Daoy (cell line): ENCODE data around the gene SLC1A2. TPM values are rescaled to one million over a fixed set of nuclear protein-coding genes. Genes with fewer than 3 reads are reported as not detected.

Experiments
- DNase-seq: peaks from one replicate; pipeline ENCODE4 v3.0.0-alpha.2; 2015; ENCODE audit warnings: low read depth
- total RNA-seq: library from RNA; depleted of rRNA; stranded (reverse); fragments of >200 nt; shearing (Covaris generic); gene quantifications from 2 replicates; pipeline ENCODE4 v1.2.3, GENCODE V29; 2014

Gene SLC1A2
- total RNA-seq, 1 experiment from 2014 or later, result 0.17 TPM

DNA sequence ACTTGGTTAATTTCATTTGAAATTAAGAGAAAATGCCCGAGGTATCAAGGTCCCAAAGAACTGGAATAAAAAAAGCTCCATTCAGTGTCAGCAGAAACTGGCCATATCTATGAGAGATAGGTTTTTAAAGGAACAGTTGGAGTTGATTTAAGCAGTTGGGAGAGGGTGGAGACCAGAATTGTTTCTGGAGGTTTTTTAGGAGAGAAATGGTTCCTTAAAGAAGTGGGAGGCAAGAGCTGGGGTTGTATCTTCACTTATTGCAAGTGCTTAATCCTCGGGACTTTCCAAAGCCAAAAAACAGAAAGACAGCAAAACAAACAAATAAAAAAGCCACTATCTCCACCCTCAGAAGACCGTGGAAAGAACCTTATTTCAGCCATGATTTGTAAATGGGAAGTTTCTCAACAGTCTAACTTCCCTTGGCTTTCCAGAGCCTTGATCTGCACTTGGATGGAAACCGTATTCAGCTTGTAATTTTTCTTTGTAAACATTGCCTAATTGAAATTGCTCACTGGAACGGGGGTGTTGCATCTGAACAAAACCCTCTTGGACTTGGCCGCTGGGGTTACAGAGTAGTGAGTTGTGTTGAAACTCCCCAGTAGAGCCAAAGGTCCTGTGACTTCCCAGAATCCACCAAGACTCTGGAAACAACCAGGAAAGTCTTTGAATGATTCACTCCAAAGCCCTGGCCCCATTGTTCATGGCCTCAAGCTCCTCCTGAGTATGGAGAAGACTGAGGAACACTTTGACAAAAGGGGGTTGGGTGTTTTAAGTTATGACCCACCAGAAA lies 115.6 kb downstream of the SLC1A2 start:
- no peak for DNase-seq

DNA sequence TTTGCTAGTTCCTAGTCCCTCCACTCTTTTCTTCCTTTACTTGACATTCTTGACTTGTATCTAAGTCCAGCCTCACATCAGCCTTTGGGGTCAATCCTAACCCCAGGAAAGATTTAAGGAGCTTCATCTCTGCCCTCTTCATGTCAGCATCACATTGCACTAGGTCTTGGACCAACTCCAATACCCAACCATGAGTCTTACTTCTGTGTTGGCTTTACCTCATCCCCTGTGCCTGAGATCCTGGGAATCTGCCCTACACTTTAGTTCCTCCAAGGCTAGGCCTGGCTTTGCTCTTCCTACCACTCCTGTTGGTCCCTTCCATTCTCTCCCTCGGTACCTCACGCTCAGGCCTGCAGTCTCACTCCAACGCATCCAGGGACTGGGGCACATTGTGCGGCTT lies 117.0 kb downstream of the SLC1A2 start:
- DNase-seq, result no peak

DNA sequence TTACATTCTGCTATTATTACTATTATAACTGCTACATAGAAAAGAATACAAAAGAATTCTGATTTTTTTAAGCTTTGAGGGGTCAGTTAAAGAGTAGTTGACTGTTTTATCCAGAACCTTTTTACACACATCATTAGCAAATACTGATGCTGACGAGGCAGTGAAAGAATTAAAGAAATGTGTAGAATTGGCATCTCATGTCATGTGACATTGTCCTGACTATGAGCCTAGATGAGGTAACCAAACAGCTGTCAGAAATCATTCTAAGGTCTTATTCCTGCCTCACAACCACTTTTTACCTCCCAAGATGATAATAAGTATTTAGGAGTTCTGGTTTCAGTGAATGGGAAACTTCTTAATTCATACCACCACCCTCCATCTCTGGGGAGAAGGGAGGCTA lies 121.0 kb downstream of the SLC1A2 start:
- no peak for DNase-seq

DNA sequence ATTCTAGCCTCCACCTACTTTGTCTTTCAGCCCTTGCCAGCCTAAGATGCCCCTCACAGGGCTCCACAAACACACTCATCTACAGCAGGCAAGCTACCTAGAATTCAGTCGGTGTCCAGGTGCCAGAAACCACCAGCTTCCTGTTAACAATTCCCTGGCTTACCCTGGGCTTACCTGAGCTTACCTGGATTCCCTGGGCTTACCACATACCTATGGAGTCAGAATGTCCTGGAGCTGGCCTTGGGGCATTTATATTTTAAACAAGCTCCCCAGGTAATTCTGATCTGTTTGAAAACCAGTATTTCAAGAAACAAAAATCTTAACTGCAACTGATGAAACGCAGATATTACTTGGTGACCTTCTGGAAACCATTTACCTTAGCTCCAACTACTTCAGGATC lies 123.6 kb downstream of the SLC1A2 start:
- no peak for DNase-seq

DNA sequence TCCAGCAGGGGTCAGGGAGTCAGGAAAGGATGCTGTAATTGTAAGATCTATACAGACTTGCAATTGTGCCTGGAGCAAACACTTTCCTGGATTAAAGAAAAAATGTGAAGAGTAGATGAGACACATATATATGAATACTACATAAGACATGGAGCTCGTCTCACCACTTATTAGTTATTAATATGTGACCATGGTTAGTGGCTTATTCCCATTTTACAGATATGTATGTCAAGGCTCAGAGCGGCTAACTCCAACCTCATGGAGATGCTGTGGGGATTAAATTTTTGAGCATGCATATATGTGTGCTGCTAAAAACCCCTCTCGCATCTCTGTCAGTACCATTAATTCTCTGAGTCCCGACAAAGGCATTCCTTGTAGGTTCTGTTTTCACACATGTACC lies 125.7 kb downstream of the SLC1A2 start:
- DNase-seq, result no peak

DNA sequence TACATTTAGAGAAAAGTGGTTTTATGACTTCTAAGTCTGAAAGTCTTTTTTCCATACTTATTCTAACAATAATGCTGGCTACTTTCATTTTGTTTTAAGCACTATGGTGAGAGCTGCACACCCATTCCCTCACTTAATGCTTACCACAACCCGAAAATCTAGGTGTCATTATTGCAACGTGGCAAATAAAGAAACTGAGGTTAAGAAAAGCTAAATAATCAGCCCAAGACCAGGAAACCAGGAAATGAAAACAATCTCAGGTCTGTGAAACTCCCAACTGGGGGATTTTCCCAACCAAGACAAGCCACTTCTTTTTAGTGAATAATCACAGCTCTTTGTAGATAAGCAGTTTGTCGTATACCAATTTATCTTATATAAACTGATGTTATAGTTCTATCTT lies 126.3 kb downstream of the SLC1A2 start:
- no peak for DNase-seq

DNA sequence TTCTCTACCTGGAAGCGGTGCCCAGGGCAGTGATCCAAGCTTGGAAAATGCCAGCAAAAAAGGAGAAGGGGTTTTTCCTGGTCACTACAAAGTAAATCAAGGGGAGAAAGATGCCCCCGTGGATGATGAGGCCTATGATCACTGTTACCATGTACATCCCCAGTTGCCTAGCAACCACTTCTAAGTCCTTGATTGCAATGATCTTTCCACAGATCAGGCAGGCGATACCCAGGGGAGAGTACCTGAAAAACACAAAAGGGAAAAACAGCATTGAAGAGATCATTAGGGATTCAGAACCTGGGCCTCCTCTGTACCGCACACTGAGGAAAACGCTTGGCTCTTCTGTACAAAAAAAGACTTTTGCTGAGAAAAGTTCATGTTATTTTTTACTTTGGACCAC lies 127.1 kb downstream of the SLC1A2 start:
- DNase-seq, result no peak

DNA sequence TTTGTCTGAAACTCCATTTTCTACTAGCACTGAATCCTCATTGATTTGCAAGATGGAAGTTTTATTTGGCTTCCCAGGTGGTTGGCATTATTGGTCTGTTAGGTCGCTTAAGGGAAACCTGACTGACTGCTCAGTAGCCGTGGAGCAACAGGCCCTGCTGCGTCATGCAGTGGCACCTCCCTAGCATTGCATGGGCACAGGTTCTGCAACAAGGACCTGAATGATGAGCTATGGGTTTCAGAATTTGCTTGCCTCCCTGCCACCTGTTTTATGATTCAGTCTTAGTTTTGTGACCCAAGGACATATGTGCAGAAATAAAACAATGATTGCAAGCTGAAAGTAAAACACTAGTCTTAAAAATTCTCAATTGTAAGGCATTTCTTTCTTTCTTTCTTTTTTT lies 128.5 kb downstream of the SLC1A2 start:
- no peak for DNase-seq

DNA sequence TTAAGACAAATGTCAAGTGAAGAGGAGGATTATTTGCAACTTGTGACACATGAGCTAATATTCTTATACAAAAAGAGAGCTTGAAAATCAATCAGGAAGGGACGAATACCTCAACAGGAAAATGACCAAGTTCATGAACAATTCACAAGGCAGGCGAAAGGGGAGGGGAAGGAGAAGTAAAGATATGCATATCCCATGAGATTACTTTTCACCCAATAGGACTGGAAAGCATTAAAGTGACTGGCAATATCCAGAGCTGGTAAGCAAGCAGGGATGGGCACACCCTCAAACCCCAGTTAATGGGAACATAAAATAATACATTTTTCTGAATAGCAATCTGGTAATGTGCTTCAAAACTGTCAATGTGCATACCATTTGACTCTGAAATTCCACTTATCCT lies 129.5 kb downstream of the SLC1A2 start:
- peak; percentile 55 for DNase-seq

DNA sequence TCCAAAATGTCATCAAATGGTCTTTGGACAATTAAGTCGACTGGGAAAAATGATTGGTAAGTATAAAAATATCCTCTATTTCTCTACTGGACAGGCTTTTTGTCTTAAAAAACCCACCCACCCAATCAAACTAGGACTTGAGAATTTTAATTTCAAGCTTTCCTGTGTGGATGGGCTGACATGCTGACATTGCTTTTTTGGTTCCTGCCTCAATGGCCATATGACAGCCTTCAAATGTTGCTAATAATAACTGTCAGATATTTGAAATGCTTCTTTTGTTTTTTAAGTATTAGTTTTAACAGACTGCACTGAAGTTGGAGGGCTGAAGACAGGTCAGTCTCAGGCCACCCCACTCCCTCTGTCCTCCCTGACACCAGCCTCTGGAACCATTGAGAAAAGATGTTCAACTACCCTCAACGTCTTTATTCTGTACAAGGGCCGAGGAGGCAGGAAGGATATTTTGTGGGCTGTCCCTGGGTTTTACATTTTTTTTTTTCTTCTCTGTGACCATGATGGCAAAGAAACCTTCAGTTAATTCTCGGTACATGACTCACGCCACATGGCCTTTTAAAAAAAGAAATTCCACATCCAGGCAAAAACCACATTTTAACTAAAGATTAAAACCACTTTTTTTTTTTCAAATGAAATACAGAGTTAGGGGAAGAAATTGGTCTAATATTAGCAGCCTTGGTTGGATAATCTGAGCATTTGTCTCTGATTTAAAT lies 130.4 kb downstream of the SLC1A2 start:
- DNase-seq, result peak; percentile 71

DNA sequence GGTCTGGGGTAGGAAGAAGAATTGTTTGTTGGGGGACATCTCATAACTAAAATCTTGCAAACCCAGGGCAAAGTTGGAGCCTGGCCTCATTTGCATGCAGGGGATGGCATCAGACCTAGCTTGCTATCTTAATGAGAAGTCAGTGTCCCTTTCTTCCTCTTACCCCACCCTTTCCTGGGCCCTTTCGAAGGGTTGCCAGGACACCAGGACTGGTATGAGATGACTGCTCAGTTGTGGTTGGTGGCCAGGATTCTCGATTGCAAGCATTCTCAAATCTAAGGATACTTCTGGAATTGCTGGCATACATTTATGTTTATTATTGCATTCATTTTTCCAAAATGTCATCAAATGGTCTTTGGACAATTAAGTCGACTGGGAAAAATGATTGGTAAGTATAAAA lies 131.0 kb downstream of the SLC1A2 start:
- no peak for DNase-seq

DNA sequence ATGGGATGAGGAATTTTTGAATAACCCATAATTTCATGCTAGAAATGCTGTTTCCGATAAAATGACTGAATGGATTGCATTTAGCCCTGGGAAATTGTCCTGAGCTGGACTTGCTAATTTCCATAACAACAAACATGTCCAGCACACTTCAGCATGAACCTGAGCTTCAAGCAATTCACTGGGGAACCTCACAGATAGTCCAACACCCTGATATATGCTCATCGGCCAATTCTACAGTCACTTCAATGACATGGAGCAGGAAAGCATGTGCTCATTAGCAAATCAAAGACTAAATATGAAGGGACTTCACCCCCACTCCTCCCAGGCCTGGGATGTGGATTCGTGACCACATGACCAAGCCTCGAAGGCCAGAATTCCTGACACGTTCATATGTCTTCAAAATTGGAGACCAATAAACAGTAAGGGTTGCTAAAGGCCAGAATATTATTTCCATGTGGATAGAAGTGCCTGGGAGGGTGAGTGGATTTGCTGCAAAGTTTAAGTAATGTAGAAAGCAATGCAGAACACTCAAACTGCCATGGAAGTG lies 131.9 kb downstream of the SLC1A2 start:
- DNase-seq, result no peak

DNA sequence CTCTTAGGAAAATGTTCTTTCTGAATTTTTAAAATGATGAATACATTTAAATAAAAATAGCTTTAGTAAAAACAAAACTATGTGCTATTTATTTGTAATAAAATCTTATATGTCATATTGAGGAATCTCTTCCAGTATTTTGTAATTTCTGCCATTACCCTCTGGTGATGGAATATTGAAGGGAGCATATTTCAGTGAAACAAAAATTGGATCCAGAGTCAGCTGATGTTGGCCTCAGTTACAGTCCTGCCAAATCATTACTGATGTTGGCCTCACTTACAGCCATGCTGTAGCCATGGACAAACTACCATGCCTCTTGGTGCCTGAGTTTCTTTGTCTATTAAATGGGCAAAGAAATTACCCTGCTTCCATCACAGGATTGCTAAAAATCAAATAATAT lies 133.2 kb downstream of the SLC1A2 start:
- DNase-seq, result no peak

DNA sequence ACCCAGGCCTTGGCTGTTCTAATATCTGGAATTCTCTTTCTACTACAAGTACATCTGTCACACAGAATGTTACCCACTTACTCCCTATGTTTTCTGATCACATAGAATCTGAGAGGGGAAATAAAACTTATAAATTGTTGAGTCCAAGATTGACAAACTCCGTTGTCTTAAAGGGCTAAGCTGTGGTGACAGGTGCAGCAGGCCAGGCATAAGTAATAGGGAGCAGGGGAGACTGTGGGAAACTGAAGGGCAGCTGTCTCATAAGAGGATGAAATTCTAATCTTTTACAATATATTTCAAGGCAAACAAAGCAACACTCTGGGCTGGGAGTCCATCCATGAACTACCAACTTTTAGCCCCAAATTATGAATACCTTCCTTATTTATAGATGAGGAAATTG lies 133.9 kb downstream of the SLC1A2 start:
- DNase-seq, result no peak

DNA sequence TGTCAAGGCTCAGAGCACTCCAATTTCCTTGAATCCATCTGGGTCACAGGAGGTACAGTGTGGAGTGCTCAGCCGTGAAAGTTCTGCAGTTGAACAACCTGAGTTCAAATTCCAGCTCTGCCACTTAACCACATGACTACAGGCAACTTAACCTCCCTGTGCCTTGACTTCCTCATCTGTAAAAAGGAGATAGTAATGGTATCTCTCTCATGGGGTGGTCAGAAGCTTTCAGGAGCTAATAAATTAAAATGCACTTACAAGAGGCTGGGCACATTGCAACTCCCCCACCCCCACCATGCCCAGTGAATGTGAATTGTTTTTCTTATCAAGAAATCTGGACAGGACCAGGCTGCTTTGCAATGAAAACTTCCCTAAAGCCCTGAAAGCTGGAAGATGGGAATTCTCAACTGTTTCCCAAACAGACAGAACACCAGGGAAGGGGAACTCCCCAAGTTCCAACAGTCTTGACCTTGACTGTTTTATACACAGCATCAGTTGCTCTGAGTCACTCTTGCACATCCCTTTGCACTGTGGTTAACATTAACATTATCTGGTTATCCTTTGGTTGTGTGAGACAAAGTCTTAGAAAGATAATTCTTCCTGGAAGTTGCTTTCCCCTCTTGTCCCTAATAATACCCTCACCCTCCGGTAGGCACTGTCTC lies 137.0 kb downstream of the SLC1A2 start:
- DNase-seq, result peak; percentile 40

DNA sequence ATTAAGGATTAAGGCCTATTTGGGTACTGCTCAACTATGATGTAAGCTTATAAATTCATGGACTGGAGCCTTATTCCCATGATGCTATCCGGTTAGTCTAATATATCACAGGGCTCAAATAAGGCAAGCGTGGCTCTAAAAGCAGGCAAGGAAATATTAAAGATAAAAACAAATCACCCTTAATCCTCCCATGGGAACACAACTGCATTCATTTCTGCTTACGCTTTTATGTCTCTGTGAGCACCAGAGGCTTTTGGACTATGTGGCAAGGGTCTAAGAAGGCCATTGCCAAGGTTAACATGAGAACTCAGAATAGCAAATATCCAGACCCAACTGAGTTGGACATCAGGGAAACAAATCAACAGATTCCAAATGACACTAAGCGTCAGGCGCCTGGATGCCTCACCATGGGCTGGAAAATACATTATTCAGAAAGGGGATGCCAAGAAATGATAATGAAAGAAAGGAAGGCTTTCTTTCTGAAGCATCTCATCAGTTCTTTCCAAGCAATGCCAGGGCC lies 138.1 kb downstream of the SLC1A2 start:
- no peak for DNase-seq

DNA sequence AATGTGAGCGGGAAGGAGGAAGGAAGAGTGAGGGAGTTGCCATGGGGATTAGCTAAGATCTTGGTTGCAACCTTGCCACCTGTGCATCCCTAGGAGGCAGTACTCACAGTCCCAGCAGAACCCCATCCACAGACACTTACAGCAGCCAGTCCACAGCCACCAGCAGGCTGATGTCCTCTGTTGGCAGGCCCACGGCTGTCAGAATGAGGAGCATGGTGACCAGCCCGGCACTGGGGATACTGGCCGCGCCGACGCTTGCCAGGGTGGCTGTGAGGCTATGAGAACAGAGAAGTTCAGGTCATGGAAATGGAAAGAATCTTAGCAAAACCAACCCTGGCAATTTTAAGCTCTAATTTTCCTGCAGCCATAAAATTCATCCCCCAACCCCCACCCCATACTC lies 138.6 kb downstream of the SLC1A2 start:
- DNase-seq, result no peak

DNA sequence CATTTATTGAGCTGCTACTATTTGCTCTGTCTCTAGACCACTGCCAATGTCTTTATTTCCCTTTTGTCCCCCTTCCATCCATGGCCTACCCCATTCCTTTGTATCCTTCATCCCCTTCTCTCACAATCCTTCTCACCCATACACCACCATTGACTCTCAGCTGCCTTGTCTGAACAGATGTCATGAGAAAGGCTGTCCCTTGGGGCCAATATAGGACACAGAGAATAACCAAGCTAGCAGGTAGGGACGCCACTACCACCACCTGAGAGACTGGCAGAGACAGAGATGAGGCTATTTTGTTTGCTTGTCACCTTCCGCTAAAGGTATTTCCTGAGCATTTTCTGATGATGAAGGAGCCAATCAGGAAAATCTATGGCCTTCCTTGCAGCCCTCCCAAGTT lies 141.5 kb downstream of the SLC1A2 start:
- no peak for DNase-seq

DNA sequence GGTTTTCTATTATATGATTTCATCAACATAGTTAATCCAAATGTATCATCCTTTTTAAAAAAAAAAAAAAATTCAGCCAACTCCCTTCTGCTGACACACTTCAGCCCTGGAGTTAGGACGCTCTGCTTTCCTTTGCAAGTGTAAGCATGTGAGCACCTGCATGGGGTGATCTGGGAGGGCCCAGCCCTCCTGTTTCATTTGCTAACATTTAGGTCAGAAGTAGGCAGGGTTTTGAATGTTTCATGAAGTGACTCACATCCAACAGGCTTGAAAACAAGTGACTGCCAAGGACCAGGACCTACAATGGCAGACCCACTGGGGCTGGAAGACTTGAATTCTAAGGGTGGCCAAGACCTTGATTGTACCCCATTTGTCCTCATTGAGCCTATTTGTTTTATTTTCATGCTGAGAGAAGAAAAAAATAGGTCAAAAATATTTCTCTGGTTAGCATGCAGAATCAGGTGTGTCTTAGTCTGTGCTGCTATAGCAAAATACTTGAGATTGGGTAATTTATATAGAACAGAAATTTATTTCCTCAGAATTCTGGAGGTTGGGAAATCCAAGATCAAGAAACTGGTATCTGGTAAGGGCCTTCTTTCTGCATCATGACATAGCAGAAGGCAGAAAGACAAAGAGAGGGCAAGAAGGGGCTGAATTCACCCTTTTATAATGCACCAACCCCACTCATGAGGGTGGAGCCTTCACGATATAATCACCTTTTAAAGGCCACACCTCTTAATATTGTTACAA lies 142.8 kb downstream of the SLC1A2 start:
- peak; percentile 32 for DNase-seq

DNA sequence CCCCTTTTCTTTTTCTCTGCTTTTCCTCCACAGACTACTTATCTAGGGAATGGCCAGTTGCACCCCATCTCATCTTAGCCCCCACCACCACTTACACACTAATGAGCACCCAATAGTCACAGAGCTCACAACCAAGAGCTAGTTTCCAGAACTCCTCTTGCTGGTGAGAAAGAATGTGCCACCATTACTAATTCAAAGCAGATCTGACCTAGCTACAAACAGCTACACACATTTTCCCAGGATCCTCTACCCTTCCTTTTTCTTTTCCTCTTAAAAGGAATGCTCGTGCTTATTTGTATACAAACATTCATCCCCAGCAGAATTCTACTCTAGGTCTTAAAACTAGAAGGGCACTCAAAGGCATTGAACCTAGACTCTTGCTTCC lies 143.6 kb downstream of the SLC1A2 start:
- no peak for DNase-seq

DNA sequence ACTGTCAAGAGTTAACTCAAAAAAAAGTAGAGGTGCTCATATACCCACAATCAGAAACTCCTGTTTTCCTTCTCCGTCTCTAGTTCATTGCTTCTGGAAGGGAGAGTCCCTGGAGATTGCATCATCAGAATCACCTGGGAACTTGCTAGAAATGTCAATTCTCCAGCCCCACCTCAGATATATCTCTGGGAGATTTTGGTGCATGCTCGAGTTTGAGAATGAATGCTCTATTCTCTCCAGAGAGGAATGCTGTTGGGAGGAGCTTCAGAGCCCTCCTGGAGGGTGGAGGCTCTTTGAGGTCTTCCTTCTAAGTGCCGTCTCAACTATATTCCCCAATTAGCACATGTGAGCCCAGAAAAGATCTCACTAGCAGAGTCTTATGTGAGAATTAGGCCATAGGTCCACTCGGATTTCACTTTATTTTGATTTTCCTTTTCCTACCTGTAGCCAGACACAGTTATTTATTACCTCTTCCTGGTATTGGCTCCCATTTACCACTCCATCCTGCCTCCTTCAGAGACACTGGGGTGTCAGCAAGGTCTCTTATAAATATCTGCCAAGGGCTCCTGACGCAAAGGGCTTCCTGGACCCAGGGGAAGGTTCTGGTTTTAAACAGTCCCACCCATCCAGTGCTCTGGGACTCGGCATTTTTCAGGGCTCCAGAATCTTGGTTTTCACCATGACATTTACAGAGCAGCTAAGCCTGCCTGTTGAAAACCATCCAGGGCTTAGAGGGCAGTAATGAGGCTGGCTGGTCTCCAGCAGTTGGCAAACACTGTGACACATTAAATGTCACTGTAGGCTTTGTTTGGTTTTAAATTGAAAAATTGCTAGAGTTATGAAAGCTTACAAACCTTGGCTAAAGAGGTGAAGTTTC lies 144.2 kb downstream of the SLC1A2 start:
- peak; percentile 22 for DNase-seq
